ENCODE results near the gene HSD11B1. TPM values are rescaled to one million over a fixed set of nuclear protein-coding genes. Genes with fewer than 3 reads are reported as not detected.

The HSD11B1 gene
- total RNA-seq, 1 donor from 2014 or later = not detected

- TF ChIP-seq CTCF (IDR thresholded peaks at IDR 0.05) = no peak
- ChIA-PET CTCF (no interaction called here), POLR2A (no interaction called here)
- Mint-ChIP-seq H3K27me3 (peaks cover 3% of the 10 kb centered on the region), H3K4me1 (no peaks in the 10 kb centered on the region), H3K27ac (no peak overlapping the region), H3K9me3 (no peaks in the 10 kb centered on the region), H3K4me3 (no peak overlapping the region), H3K36me3 (ENCODE audit: low read depth) (no peaks in the 10 kb centered on the region)
- ATAC-seq (ENCODE audit: low read depth) (no peak), DNase-seq (no peak)
- intact Hi-C loops (cut with micrococcal nuclease) = no loop called here
Observed at GRCh38 chr1:209732725-209733124, 28.1 kb downstream of the HSD11B1 start.

GRCh38 chr1:209733409-209734192 is 29.0 kb downstream of the HSD11B1 start:
- CTCF ChIA-PET = no interaction called here
- H3K36me3 Mint-ChIP-seq (ENCODE audit: low read depth) = no peaks in the 10 kb centered on the region
- no peaks in the 10 kb centered on the region for H3K4me1 Mint-ChIP-seq
- ATAC-seq (ENCODE audit: low read depth) = no peak
- POLR2A ChIA-PET = no interaction called here
- no peak overlapping the region for H3K4me3 Mint-ChIP-seq
- no peaks in the 10 kb centered on the region for H3K9me3 Mint-ChIP-seq
- intact Hi-C loops (cut with micrococcal nuclease) = no loop called here
- no peak for TF ChIP-seq CTCF (IDR thresholded peaks at IDR 0.05)
- peaks cover 2% of the 10 kb centered on the region for H3K27me3 Mint-ChIP-seq
- no peak overlapping the region for H3K27ac Mint-ChIP-seq
- no peak for DNase-seq

GRCh38 chr1:209736490-209737117 is 32.0 kb downstream of the HSD11B1 start:
- Mint-ChIP-seq H3K27me3 (peaks cover 2% of the 10 kb centered on the region), H3K4me1 (no peaks in the 10 kb centered on the region), H3K4me3 (no peak overlapping the region), H3K9me3 (no peaks in the 10 kb centered on the region), H3K36me3 (ENCODE audit: low read depth) (no peaks in the 10 kb centered on the region), H3K27ac (no peak overlapping the region)
- ChIA-PET POLR2A (no interaction called here), CTCF (no interaction called here)
- no peak for TF ChIP-seq CTCF (IDR thresholded peaks at IDR 0.05)
- DNase-seq = no peak
- intact Hi-C loops (cut with micrococcal nuclease) = no loop called here
- ATAC-seq (ENCODE audit: low read depth) = no peak

GRCh38 chr1:209737118-209737505 is 32.5 kb downstream of the HSD11B1 start:
- intact Hi-C loops (cut with micrococcal nuclease) = no loop called here
- H3K4me3 Mint-ChIP-seq = no peak overlapping the region
- POLR2A ChIA-PET = interaction anchor here (0.8 kb wide), 1 partner anchor 9 kb away, joined by 3 read pairs; no protein-coding TSS in a partner anchor
- H3K36me3 Mint-ChIP-seq (ENCODE audit: low read depth) = no peaks in the 10 kb centered on the region
- DNase-seq (no peak), ATAC-seq (ENCODE audit: low read depth) (no peak)
- CTCF ChIA-PET = no interaction called here
- H3K27me3 Mint-ChIP-seq = peaks cover 2% of the 10 kb centered on the region
- H3K4me1 Mint-ChIP-seq = no peaks in the 10 kb centered on the region
- no peaks in the 10 kb centered on the region for H3K9me3 Mint-ChIP-seq
- TF ChIP-seq CTCF (IDR thresholded peaks at IDR 0.05) = no peak
- H3K27ac Mint-ChIP-seq = no peak overlapping the region

GRCh38 chr1:209738270-209738669 is 33.6 kb downstream of the HSD11B1 start:
- H3K27me3 Mint-ChIP-seq = peaks cover 2% of the 10 kb centered on the region
- ATAC-seq (ENCODE audit: low read depth) = no peak
- H3K4me3 Mint-ChIP-seq = no peak overlapping the region
- no peak for DNase-seq
- H3K4me1 Mint-ChIP-seq = no peaks in the 10 kb centered on the region
- no peak for TF ChIP-seq CTCF (IDR thresholded peaks at IDR 0.05)
- ChIA-PET CTCF (no interaction called here), POLR2A (no interaction called here)
- intact Hi-C loops (cut with micrococcal nuclease) = no loop called here
- no peak overlapping the region for H3K27ac Mint-ChIP-seq
- H3K36me3 Mint-ChIP-seq (ENCODE audit: low read depth) = no peaks in the 10 kb centered on the region
- no peaks in the 10 kb centered on the region for H3K9me3 Mint-ChIP-seq

Measured in activated B cell treated with CpG ODN at 0.5 μM for 24 hours (primary cell).